ENCODE measurements around the gene MMP3. TPM values are rescaled to one million over a fixed set of nuclear protein-coding genes. Genes with fewer than 3 reads are reported as not detected.

MMP3 gene
- not detected in 2 replicates for total RNA-seq

- H3K27me3 Mint-ChIP-seq = peaks cover 9% of the 10 kb centered on the region
- intact Hi-C loops (cut with micrococcal nuclease) = no loop called here
- TF ChIP-seq CTCF (IDR thresholded peaks at IDR 0.05) = no peak
- H3K27ac Mint-ChIP-seq = no peak within 1 kb of the TSS
- ChIA-PET CTCF (no interaction called here), POLR2A (no interaction called here)
- no peak within 1 kb of the TSS for H3K4me3 Mint-ChIP-seq
- no peaks in the 10 kb centered on the region for H3K36me3 Mint-ChIP-seq (ENCODE audit: low read depth)
- ATAC-seq (ENCODE audit: low read depth) (no peak), DNase-seq (no peak)
- no peaks in the 10 kb centered on the region for H3K9me3 Mint-ChIP-seq
- H3K4me1 Mint-ChIP-seq = no peaks in the 10 kb centered on the region
These were observed at the start of gene MMP3 for GRCh38 chr11:102843489-102843888. Gene MMP3, minus strand, starts transcription at chr11:102843609. Its CDS starts 63 bp downstream, at chr11:102843546.

GRCh38 chr11:102891736-102892135, 48.3 kb upstream of the MMP3 start:
- no peak for TF ChIP-seq CTCF (IDR thresholded peaks at IDR 0.05)
- H3K4me1 Mint-ChIP-seq = no peaks in the 10 kb centered on the region
- intact Hi-C loops (cut with micrococcal nuclease) = no loop called here

GRCh38 chr11:102886999-102887398, 43.6 kb upstream of the MMP3 start:
- DNase-seq (no peak), ATAC-seq (ENCODE audit: low read depth) (no peak)
- Mint-ChIP-seq H3K36me3 (ENCODE audit: low read depth) (no peaks in the 10 kb centered on the region), H3K4me3 (no peak overlapping the region), H3K9me3 (no peaks in the 10 kb centered on the region), H3K4me1 (peaks cover 3% of the 10 kb centered on the region), H3K27ac (no peak overlapping the region), H3K27me3 (no peaks in the 10 kb centered on the region)
- TF ChIP-seq CTCF (IDR thresholded peaks at IDR 0.05) = no peak
- POLR2A ChIA-PET = no interaction called here
- intact Hi-C loops (cut with micrococcal nuclease) = no loop called here
- CTCF ChIA-PET = no interaction called here

More at GRCh38 chr11:102891736-102892135, 48.3 kb upstream of the MMP3 start:
- Mint-ChIP-seq H3K27me3 (peaks cover 6% of the 10 kb centered on the region), H3K4me3 (no peak overlapping the region), H3K27ac (no peak overlapping the region), H3K36me3 (ENCODE audit: low read depth) (no peaks in the 10 kb centered on the region), H3K9me3 (peaks cover 17% of the 10 kb centered on the region)
- ChIA-PET POLR2A (no interaction called here), CTCF (no interaction called here)
- no peak for ATAC-seq (ENCODE audit: low read depth)
- DNase-seq = no peak

GRCh38 chr11:102883141-102883540, 39.7 kb upstream of the MMP3 start:
- ATAC-seq (ENCODE audit: low read depth) (no peak), DNase-seq (no peak)
- H3K9me3 Mint-ChIP-seq = no peaks in the 10 kb centered on the region
- peaks cover 3% of the 10 kb centered on the region for H3K4me1 Mint-ChIP-seq
- no peak overlapping the region for H3K4me3 Mint-ChIP-seq
- no peaks in the 10 kb centered on the region for H3K36me3 Mint-ChIP-seq (ENCODE audit: low read depth)
- peaks cover 3% of the 10 kb centered on the region for H3K27me3 Mint-ChIP-seq
- H3K27ac Mint-ChIP-seq = no peak overlapping the region
- ChIA-PET CTCF (no interaction called here), POLR2A (no interaction called here)
- intact Hi-C loops (cut with micrococcal nuclease) = no loop called here
- no peak for TF ChIP-seq CTCF (IDR thresholded peaks at IDR 0.05)

GRCh38 chr11:102882389-102883024, 39.1 kb upstream of the MMP3 start:
- CTCF ChIA-PET = no interaction called here
- Mint-ChIP-seq H3K27me3 (peaks cover 3% of the 10 kb centered on the region), H3K36me3 (ENCODE audit: low read depth) (no peaks in the 10 kb centered on the region), H3K4me3 (no peak overlapping the region), H3K9me3 (no peaks in the 10 kb centered on the region), H3K27ac (no peak overlapping the region), H3K4me1 (peaks cover 3% of the 10 kb centered on the region)
- POLR2A ChIA-PET = no interaction called here
- intact Hi-C loops (cut with micrococcal nuclease) = no loop called here
- TF ChIP-seq CTCF (IDR thresholded peaks at IDR 0.05) = no peak
- ATAC-seq (ENCODE audit: low read depth) (peak; percentile 49), DNase-seq (no peak)

Measured in activated B cell treated with CpG ODN at 0.5 μM for 24 hours (primary cell).